ENCODE data around the gene HIPK2. TPM values are rescaled to one million over a fixed set of nuclear protein-coding genes. Genes with fewer than 3 reads are reported as not detected.

The HIPK2 gene
- polyA plus RNA-seq, 3 donors = 1.6 to 12.1 (median 3.0) TPM

DNA sequence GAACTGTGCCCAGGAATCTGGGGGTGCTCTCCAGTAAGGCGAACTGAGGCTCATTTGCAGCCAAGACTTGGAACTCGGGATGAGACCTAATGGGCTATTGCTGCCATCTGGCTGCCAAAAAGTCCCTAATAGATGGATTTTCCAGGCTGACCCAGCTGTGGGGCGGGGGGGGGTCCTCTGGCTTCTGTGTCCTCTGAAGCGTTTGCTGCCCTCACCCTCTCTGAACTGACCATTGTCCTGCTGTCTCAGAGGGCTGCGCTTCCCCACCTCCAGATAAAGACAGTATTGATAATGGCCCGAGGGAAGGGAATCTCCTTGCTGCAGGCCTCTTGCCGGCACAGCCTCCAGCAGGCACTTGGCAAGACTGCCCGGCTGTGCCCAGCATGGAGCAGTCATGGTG lies 207.7 kb downstream of the HIPK2 start:
- no peak overlapping the region for H3K9ac ChIP-seq (ENCODE audit: insufficient read depth, low read length, poor library complexity, severe bottlenecking)
- no peak overlapping the region for H3K4me3 ChIP-seq (replicated peaks in 1 of 3; ENCODE audit: low read depth in 2 of 3, low read length in 3 of 3)
- Mint-ChIP-seq H3K27me3 (ENCODE audit: low read depth in 3 of 3) (no peaks in the 10 kb centered on the region), H3K4me3 (no peak overlapping the region), H3K27ac (no peak overlapping the region), H3K9me3 (no peaks in the 10 kb centered on the region), H3K36me3 (peaks cover 69 to 87% of the 10 kb centered on the region in 2 donors), H3K4me1 (peaks cover 13% of the 10 kb centered on the region)
- no peaks in the 10 kb centered on the region for H3K79me2 ChIP-seq (ENCODE audit: insufficient read depth, low read length)
- 100% methylated on average over 2 of the region's 8 CpGs for WGBS (ENCODE audit: insufficient coverage)
- peaks cover 5% of the 10 kb centered on the region for H4K20me1 ChIP-seq (ENCODE audit: insufficient read depth, low read length)
- H3K4me1 ChIP-seq (ENCODE audit: control insufficient read depth in 1 of 2, insufficient read depth in 2 of 2, low read length in 2 of 2) = no peaks in the 10 kb centered on the region
- no peaks in the 10 kb centered on the region for H3K27me3 ChIP-seq (ENCODE audit: control insufficient read depth in 2 of 2, insufficient read depth in 2 of 2, low read length in 2 of 2)
- TF ChIP-seq CTCF (IDR thresholded peaks at IDR 0.05) = no peak
- H3K9me3 ChIP-seq (replicated peaks in 1 of 2; ENCODE audit: control insufficient read depth in 1 of 2, insufficient read depth in 1 of 2, low read length in 2 of 2) = no peaks in the 10 kb centered on the region
- no peak for DNase-seq
- no peak overlapping the region for H3K4me2 ChIP-seq (replicated peaks; ENCODE audit: extremely low read depth, low read length, poor library complexity, severe bottlenecking)
- H2AFZ ChIP-seq (ENCODE audit: insufficient read depth, low read depth, low read length, poor library complexity, severe bottlenecking) = no peak overlapping the region
- H3K27ac ChIP-seq (ENCODE audit: low read depth in 1 of 2, low read length in 2 of 2) = no peak overlapping the region
- peaks cover 60 to 82% of the 10 kb centered on the region in 2 donors for H3K36me3 ChIP-seq (replicated peaks in 1 of 2; ENCODE audit: control insufficient read depth in 1 of 2, insufficient read depth in 2 of 2, low read length in 2 of 2)
- intact Hi-C loops (cut with micrococcal nuclease) = no loop called here

GRCh38 chr7:139568813-139569490 lies 208.8 kb downstream of the HIPK2 start:
- peak overlapping the region; percentile 8 for H3K9ac ChIP-seq (ENCODE audit: insufficient read depth, low read length, poor library complexity, severe bottlenecking)
- no peak overlapping the region for H3K4me2 ChIP-seq (replicated peaks; ENCODE audit: extremely low read depth, low read length, poor library complexity, severe bottlenecking)
- peaks cover 0 to 5% of the 10 kb centered on the region in 2 donors for H3K4me1 ChIP-seq (ENCODE audit: control insufficient read depth in 1 of 2, insufficient read depth in 2 of 2, low read length in 2 of 2)
- Mint-ChIP-seq H3K36me3 (peaks cover 64 to 81% of the 10 kb centered on the region in 2 donors), H3K4me3 (no peak overlapping the region), H3K4me1 (peaks cover 17% of the 10 kb centered on the region), H3K27ac (peak overlapping the region in 3 of 7 donors; percentile 13 to 69 (median 26)), H3K9me3 (no peaks in the 10 kb centered on the region), H3K27me3 (ENCODE audit: low read depth in 3 of 3) (no peaks in the 10 kb centered on the region)
- no peak for DNase-seq
- TF ChIP-seq CTCF (IDR thresholded peaks at IDR 0.05) = no peak
- 93% methylated on average over 8 of the region's 12 CpGs for WGBS (ENCODE audit: insufficient coverage)
- intact Hi-C loops (cut with micrococcal nuclease) = no loop called here
- peaks cover 48 to 75% of the 10 kb centered on the region in 2 donors for H3K36me3 ChIP-seq (replicated peaks in 1 of 2; ENCODE audit: control insufficient read depth in 1 of 2, insufficient read depth in 2 of 2, low read length in 2 of 2)
- no peaks in the 10 kb centered on the region for H3K9me3 ChIP-seq (replicated peaks in 1 of 2; ENCODE audit: control insufficient read depth in 1 of 2, insufficient read depth in 1 of 2, low read length in 2 of 2)
- H3K27me3 ChIP-seq (ENCODE audit: control insufficient read depth in 2 of 2, insufficient read depth in 2 of 2, low read length in 2 of 2) = no peaks in the 10 kb centered on the region
- no peaks in the 10 kb centered on the region for H3K79me2 ChIP-seq (ENCODE audit: insufficient read depth, low read length)
- no peak overlapping the region for H2AFZ ChIP-seq (ENCODE audit: insufficient read depth, low read depth, low read length, poor library complexity, severe bottlenecking)
- peaks cover 5% of the 10 kb centered on the region for H4K20me1 ChIP-seq (ENCODE audit: insufficient read depth, low read length)
- no peak overlapping the region for H3K27ac ChIP-seq (ENCODE audit: low read depth in 1 of 2, low read length in 2 of 2)
- H3K4me3 ChIP-seq (replicated peaks in 1 of 3; ENCODE audit: low read depth in 2 of 3, low read length in 3 of 3) = no peak overlapping the region

Data from CD14-positive monocyte (primary cell).